Lower leg skin (tissue), 3 donors: Measurements from ENCODE around the gene ARTN.

Experiments used
- CTCF ChIP-seq, 3 donors: fragments of 450-650 bp; IDR thresholded peaks; one replicate each; pipeline ENCODE4 v1.5.1; 2016; ENCODE audit warnings: antibody characterized with exemption in 3 of 3, mild to moderate bottlenecking in 3 of 3, moderate library complexity in 2 of 3
- POLR2A ChIP-seq, 2 donors: fragments of 450-650 bp; IDR thresholded peaks; one replicate each; pipeline ENCODE4 v1.6.1; 2016 to 2017; ENCODE audit warnings: antibody characterized with exemption in 2 of 2, mild to moderate bottlenecking in 1 of 2, moderate library complexity in 1 of 2

GRCh38 chr1:43921022-43921421 lies 12.6 kb upstream of the ARTN start:
- TF ChIP-seq CTCF (IDR thresholded peaks at IDR 0.05): no peak
- no peak for TF ChIP-seq POLR2A (IDR thresholded peaks at IDR 0.05)
